Subcutaneous adipose tissue (tissue), 4 donors: ENCODE data around the gene FOXJ1. TPM values are rescaled to one million over a fixed set of nuclear protein-coding genes. Genes with fewer than 3 reads are reported as not detected.

Experiments used
- CTCF ChIP-seq: fragments of 450-650 bp; IDR thresholded peaks from one replicate; pipeline ENCODE4 v1.5.1; 2016; ENCODE audit warnings: low read depth, mild to moderate bottlenecking, control low read depth, antibody characterized with exemption, moderate library complexity
- total RNA-seq, 4 donors: library from RNA; depleted of rRNA; stranded (reverse); fragments of >200 nt; gene quantifications; one replicate each; pipeline ENCODE4 v1.1.0, GENCODE V29; 2016

FOXJ1 gene
- total RNA-seq, 4 donors from 2014 or later = not detected

GRCh38 chr17:76179496-76180467 is 38.7 kb upstream of the FOXJ1 start:
- no peak for TF ChIP-seq CTCF

GRCh38 chr17:76178124-76178523 is 37.1 kb upstream of the FOXJ1 start:
- no peak for TF ChIP-seq CTCF

- no peak for TF ChIP-seq CTCF
Measured at GRCh38 chr17:76176701-76177574, 35.9 kb upstream of the FOXJ1 start.

GRCh38 chr17:76174037-76174436 is 33.0 kb upstream of the FOXJ1 start:
- no peak for TF ChIP-seq CTCF

- no peak for TF ChIP-seq CTCF
Measured at GRCh38 chr17:76173474-76173873, 32.4 kb upstream of the FOXJ1 start.

GRCh38 chr17:76171706-76172105 is 30.7 kb upstream of the FOXJ1 start:
- no peak for TF ChIP-seq CTCF

- TF ChIP-seq CTCF = no peak
Measured at GRCh38 chr17:76170114-76170513, 29.1 kb upstream of the FOXJ1 start.
